HCT116 (cell line): ENCODE results near the gene SRCIN1.

Source experiments
- CTCF ChIP-seq, 3 experiments: fragments of 200-600 bp in 1 of 3; sonication (generic) in 1 of 3; IDR thresholded peaks in 2 of 3; conservative IDR thresholded peaks in 1 of 3; 2 replicates each; pipeline ENCODE4 v1.5.1; 2012 to 2017; ENCODE audit warnings: low read depth in 2 of 3, low read length in 2 of 3, antibody characterized with exemption in 1 of 3, borderline replicate concordance in 1 of 3, control low read depth in 1 of 3, mild to moderate bottlenecking in 1 of 3, mixed read lengths in 1 of 3, mixed run types in 1 of 3, moderate library complexity in 1 of 3; ENCODE audit not compliant: insufficient read depth in 1 of 3
- EZH2phosphoT487 ChIP-seq: fragments of 200-600 bp; IDR thresholded peaks from 2 replicates; pipeline ENCODE4 v1.6.1; 2018; ENCODE audit warnings: antibody characterized with exemption, borderline replicate concordance
- MAX ChIP-seq: IDR thresholded peaks from 2 replicates; pipeline ENCODE4 v1.6.1; 2012
- POLR2A ChIP-seq: IDR thresholded peaks from 2 replicates; pipeline ENCODE4 v1.7.0; 2011; ENCODE audit warnings: borderline replicate concordance; ENCODE audit not compliant: insufficient read depth, insufficient read length; ENCODE audit errors: extremely low read depth
- POLR2AphosphoS5 ChIP-seq: IDR thresholded peaks from 2 replicates; pipeline ENCODE4 v1.6.1; 2011; ENCODE audit warnings: mild to moderate bottlenecking, low read depth, low read length, moderate library complexity
- YY1 ChIP-seq: IDR thresholded peaks from 2 replicates; pipeline ENCODE4 v1.6.1; 2011; ENCODE audit warnings: low read length, low read depth, moderate library complexity, mild to moderate bottlenecking; ENCODE audit not compliant: insufficient replicate concordance; ENCODE audit errors: extremely low read depth

DNA sequence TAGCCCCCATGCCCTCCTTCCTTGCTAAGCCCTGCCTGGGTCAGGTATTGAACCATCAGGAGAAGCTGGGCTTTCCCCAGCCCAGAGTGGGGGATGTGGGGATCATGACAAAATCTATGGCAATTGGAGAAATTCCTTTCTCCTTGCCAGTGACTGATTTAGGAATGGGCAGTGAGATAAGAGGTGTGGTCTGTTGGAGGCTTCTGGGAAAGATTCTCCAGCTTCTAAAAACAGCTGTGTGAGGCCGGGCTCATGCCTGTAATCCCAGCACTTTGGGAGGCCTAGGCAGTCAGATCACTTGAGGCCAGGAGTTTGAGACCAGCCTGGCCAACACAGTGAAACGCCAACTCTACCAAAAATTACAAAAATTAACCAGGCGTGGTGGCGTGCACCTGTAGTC, 69.1 kb downstream of the SRCIN1 start:
- TF ChIP-seq CTCF (IDR thresholded peaks at IDR 0.05 in 2 of 3, conservative IDR thresholded peaks at IDR 0.05 in 1 of 3; ENCODE audit: borderline replicate concordance in 1 of 3, insufficient read depth in 1 of 3, low read depth in 2 of 3, low read length in 2 of 3) (no peak), EZH2phosphoT487 (no peak), YY1 (no peak), POLR2A (no peak), POLR2AphosphoS5 (no peak), MAX (no peak)
